ENCODE results near the gene SMO.

The SMO gene

GRCh38 chr7:129188372-129188891, at the start of gene SMO:
TSS of gene SMO (plus strand) at chr7:129188633. CDS start at chr7:129189152, 519 bp downstream.
- no peak for DNase-seq (ENCODE audit: low read depth)
- peak within 1 kb of the TSS; percentile 74 for H3K4me3 ChIP-seq (ENCODE audit: low read depth, low read length)

- DNase-seq (ENCODE audit: low read depth), result no peak
- H3K4me3 ChIP-seq (ENCODE audit: low read depth, low read length), result no peak overlapping the region
Observed at GRCh38 chr7:129143724-129144094, 44.7 kb upstream of the SMO start.

- H3K4me3 ChIP-seq (ENCODE audit: low read depth, low read length), result peak within 1 kb of the TSS; percentile 50
- DNase-seq (ENCODE audit: low read depth), result peak; percentile 33
Observed at GRCh38 chr7:129144095-129144833, 44.2 kb upstream of the SMO start, which contains the start of gene TSPAN33. TSS of gene TSPAN33 (plus strand) at chr7:129144707. CDS start at chr7:129144981, 274 bp downstream.

GRCh38 chr7:129144834-129145668, 43.4 kb upstream of the SMO start:
- H3K4me3 ChIP-seq (ENCODE audit: low read depth, low read length), result peak overlapping the region; percentile 50
- DNase-seq (ENCODE audit: low read depth), result no peak

DNA sequence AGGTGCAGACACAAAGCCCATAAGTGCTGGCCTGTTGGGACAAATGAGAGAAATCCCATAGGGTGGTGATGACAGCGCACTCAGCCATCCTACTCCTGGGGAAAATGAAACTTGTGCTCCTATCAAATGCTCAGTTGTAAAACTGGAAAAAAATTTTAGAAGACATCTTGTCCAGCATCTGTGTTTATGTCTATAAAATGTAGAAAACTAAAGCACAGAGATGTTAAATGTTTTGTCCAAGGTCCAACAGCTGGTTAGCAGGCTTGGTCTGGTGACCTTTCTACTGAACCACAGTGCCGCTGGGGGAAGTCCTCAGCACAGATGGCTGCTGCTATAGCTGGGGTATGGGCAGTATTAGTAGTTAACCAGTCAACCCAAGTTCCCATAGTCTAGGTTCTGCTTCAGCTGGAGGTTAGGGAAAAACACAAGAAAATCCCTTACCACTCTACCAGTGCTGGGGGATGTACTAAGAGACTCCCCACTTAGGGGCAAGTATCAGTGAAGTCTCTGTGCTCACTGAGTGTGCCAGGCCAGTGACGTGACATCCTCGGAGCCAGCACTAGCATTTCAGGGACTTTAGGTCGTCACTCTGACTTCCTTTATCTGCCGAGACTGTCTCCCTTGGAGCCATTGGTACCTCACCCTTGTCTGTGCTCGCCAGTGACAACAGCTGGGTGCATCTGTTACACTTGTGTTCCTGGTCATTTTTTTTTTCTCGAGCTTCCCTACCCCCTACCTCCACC, 42.0 kb upstream of the SMO start:
- no peak for DNase-seq (ENCODE audit: low read depth)
- no peak overlapping the region for H3K4me3 ChIP-seq (ENCODE audit: low read depth, low read length)

- no peak for DNase-seq (ENCODE audit: low read depth)
- no peak overlapping the region for H3K4me3 ChIP-seq (ENCODE audit: low read depth, low read length)
Observed at GRCh38 chr7:129147731-129148130, 40.7 kb upstream of the SMO start.

GRCh38 chr7:129149511-129149910, 38.9 kb upstream of the SMO start:
- no peak overlapping the region for H3K4me3 ChIP-seq (ENCODE audit: low read depth, low read length)

DNA sequence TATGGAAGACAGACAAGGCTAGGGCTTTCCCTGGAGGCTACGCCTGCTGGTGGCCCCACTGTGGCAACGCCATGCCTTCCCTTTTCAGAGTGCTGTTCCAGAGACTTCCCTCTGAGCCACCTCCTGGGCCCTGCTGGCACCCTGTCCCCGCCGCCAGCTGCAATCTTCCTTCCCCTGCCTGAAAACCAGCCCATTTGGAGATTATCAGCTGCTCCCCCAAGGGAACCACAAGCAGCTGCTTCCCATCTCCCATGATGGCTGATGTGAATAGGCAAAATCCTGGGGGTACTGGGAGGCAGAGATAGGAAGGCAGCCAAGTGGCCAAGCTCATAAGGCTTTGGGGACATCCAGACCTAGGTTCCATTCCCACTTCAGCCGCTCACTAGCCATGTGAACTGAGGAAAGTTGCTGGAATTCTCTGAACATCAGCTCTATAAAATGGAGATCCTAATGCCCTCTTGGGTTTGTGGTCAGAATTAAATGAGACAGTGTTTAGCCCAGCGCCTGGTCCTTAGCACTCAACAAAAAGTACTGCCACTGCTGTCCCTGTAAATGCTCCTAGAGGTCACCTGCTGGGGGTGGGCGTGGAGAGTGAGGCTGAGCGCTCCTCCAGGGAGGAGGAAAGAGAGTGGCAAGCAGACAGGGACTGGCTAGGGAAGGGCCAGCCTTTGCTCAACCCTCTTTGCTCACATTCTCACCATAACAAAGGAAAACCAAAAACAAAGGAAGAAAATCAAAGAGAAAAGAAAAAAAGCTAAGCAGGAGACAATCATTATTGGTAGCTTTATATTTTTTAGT, 38.0 kb upstream of the SMO start:
- DNase-seq (ENCODE audit: low read depth), result no peak

More at GRCh38 chr7:129149511-129149910, 38.9 kb upstream of the SMO start:
- no peak for DNase-seq (ENCODE audit: low read depth)

DNA sequence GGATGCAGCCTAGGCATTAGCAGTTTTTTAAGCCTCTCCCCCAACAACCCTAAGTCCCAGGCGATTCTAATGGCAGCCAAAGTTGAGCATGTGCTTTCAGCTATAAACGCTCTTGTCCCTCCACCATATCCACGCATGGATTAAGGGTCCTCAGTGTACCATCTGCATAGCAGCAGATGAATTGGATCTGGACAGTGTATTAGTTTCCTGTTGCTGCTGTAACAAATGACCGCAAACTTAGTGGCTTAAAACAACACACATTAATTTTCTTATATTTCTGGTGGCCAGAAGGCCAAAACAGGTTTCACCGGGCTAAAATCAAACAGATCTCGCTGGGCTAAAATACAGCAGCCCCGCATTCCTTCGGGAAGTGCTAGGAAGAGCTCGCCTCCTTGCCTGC, 30.8 kb upstream of the SMO start:
- H3K4me3 ChIP-seq (ENCODE audit: low read depth, low read length), result no peak overlapping the region
- DNase-seq (ENCODE audit: low read depth), result no peak

More for the DNA sequence above, 38.0 kb upstream of the SMO start:
- H3K4me3 ChIP-seq (ENCODE audit: low read depth, low read length), result no peak overlapping the region

DNA sequence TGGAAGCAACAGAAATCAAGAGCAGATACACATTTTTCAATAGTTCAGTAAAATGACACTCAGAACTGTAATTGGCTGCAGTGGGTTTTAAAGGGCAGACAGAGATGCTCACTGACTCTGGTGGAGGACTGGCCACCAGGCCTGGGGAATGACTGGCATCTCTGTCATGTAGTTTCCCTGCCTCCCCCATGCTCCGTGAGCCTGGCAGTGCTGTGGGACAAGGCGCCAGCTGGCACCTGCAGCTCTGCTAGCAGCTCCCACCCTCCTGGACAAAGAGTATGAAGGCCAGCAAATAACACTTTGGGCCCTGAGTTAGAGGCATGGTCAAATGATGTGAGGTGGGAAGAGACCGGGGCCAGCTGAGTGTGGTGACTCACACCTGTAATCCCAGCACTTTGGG, 28.9 kb upstream of the SMO start:
- no peak for DNase-seq (ENCODE audit: low read depth)
- H3K4me3 ChIP-seq (ENCODE audit: low read depth, low read length), result no peak overlapping the region

- no peak overlapping the region for H3K4me3 ChIP-seq (ENCODE audit: low read depth, low read length)
- no peak for DNase-seq (ENCODE audit: low read depth)
Observed at GRCh38 chr7:129160161-129160905, 28.1 kb upstream of the SMO start.

GRCh38 chr7:129161524-129162225, 26.8 kb upstream of the SMO start:
- H3K4me3 ChIP-seq (ENCODE audit: low read depth, low read length), result no peak overlapping the region
- DNase-seq (ENCODE audit: low read depth), result no peak

DNA sequence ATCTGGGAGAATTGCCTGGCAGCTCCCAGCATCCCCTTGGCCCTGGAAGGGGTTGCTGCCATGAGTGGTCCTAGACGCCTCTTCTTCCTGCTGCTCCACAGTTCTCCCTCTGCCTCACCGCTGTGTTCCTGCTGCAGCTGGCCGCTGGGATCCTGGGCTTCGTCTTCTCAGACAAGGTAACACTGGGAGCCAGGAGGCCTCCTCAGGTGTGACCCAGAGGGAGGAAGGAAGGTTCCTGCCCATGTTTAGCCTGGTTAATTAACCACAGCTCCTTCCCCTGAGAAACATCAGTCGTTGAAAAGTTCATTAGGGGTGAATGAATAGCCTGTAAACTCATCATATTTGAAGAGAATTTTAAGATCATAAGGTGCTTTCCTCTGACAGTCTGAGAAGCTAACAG, 25.7 kb upstream of the SMO start:
- no peak overlapping the region for H3K4me3 ChIP-seq (ENCODE audit: low read depth, low read length)
- DNase-seq (ENCODE audit: low read depth), result no peak

DNA sequence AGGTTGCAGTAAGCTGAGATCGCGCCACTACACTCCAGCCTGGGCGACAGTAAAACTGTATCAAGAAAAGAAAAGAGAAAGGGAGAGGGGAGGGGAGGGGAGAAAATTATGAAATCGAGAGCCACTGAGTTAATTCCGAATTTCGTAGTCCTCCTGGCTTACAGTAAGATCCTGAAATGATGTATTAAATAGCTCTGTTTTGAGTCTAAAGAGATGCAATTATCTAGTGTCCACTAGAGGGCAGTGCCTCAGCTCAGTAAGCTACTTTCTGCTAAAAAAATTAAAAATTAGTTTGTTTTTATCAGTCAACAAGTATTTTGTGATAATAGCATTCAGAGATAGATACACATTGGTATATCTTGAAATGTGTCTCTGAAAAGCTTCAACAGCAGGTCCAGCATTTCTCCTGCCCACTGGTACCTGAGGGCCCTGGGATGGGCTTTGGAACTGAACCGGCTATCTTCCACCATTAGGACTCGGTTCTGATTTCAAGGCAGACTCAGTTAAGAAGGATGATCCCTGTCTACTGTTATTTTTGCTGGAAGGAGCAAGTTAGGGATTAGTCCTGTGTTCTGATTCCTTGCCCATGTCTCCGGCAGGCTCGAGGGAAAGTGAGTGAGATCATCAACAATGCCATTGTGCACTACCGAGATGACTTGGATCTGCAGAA, 24.4 kb upstream of the SMO start:
- peak; percentile 31 for DNase-seq (ENCODE audit: low read depth)
- H3K4me3 ChIP-seq (ENCODE audit: low read depth, low read length), result no peak overlapping the region

DNA sequence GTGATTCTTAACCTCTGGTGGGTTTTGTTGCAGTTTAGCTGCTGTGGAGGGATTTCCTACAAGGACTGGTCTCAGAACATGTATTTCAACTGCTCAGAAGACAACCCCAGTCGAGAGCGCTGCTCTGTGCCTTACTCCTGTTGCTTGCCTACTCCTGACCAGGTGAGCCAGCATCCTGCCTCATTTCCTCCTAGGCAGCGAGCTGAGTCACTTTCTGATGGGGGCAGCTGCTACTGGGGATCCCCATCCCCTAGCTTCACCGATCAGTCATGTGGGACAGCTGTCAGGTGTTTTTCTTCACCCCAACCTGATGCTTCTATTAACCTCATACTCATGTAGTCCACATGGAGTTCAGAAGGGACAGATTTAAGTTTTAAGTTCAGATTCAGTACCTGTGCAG, 21.7 kb upstream of the SMO start:
- H3K4me3 ChIP-seq (ENCODE audit: low read depth, low read length), result no peak overlapping the region
- no peak for DNase-seq (ENCODE audit: low read depth)

- DNase-seq (ENCODE audit: low read depth), result no peak
- no peak overlapping the region for H3K4me3 ChIP-seq (ENCODE audit: low read depth, low read length)
Observed at GRCh38 chr7:129167817-129168216, 20.6 kb upstream of the SMO start.

Data from skeletal muscle cell (primary cell).